ENCODE measurements around the gene GRIK4.

Gene GRIK4

GRCh38 chr11:120510406-120511115 is 987 bp upstream of the GRIK4 start:
- DNase-seq, result no peak

GRCh38 chr11:120511820-120512738 is 531 bp downstream of the GRIK4 start:
- DNase-seq, result no peak

DNA sequence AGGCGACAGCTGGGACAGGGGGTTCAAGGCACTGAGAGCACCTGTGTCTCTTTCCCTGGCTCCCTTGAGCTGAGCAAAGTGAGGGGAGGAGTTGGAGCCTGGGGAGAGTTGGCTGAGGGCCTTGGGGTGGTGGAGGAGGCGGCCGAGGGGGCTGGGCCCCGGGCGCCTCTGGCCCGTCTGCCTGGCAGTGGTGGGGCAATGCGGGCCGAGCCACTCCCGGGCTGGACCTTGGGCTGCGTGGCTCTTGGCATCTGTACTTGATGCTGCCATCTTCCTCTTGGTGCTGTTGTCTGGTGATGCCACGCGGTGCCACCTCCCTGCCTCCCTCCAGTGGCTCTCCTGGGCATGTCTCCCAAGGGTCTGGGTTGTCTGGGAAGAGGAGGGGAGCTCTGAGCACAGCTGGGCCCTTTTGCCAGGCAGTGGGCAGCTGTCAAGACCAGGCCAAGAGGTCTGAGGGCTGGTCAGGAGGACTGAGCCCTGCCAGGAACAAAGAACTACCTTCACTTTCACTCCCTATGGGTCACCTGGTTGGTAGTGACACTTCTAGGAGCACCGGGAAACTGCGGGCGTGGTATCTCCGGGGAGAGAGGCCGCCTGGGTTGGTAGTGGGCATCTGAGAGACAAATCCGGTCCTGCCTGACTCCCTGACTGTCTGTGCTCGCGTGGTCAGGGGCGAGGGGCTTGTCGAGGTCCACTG is 1.3 kb downstream of the GRIK4 start:
- DNase-seq, result peak; percentile 30

DNA sequence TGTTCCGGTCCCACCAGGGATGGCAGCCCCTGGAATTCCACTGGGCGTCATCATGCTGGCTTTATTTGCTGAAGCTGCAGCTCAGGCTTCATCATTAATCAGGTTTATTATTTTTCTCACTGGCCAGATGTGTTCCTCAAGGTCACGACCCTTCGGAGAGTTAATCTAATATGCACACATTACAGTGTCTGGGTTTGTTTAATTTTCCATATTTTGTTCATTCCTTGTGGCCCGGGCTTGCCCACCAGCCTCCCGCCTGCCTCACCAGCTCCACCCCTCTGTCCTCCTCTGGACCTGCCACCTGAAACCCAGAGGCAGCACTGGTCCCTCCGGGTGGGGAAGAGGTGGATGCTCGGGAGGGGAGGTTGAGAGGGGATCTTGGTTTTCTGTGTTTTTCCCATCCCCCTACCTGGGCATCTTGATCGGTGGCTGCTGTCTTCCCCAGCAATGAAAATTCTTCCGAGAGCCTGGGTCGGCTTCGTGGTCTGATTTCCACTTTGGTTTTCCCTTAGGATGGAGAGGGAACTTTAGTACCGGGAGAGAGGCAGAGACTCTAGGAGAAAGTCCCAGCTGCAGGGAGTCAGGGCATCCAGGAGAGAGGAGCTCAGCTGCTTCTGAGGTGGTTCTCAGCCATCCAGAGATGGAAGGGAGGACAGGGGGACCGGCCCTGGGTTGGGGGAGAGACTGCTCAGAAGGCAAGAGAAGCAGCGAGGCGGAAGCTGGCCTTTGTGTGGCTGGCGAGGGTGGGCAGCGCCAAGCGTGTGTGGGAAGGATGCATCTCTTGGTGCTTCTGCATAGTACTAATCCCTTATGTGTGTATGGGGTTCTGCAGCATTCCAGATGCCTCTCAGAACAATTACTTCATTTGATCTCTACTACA is 2.1 kb downstream of the GRIK4 start:
- DNase-seq, result no peak

DNA sequence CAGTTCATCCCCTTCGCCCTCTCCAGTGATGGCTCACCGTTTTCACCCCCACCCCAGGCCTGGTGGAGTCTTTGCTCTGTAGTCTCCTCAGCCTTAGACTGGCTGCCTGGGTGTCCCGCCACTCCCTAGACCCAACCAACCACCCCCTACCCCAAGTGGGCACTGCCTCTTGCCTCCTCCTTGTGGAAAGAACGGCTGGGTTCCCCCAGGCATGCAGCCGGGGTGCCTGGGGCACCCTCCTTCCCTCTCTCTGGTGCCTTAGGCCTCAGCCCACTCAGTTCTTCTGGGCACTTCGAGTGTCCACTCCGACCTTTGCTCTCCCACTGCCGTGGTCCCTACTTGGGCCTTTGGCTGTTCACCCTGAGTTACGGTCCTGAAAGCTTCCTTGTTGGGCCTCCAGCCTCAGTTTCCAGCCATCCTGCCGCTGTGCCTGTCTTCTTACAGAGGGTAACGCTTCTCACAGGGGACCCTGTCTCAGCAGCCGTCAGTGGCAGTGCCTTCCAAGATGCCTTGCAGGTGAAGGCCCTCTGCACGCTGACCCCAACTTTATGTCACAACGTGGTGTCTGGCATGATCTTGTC is 3.1 kb downstream of the GRIK4 start:
- DNase-seq, result no peak

GRCh38 chr11:120515186-120515723 is 3.7 kb downstream of the GRIK4 start:
- no peak for DNase-seq

GRCh38 chr11:120516461-120517389 is 5.2 kb downstream of the GRIK4 start:
- DNase-seq, result no peak

- no peak for DNase-seq
These were observed 5.8 kb downstream of the GRIK4 start for GRCh38 chr11:120517390-120517761.

GRCh38 chr11:120517801-120518291 is 6.3 kb downstream of the GRIK4 start:
- no peak for DNase-seq

DNA sequence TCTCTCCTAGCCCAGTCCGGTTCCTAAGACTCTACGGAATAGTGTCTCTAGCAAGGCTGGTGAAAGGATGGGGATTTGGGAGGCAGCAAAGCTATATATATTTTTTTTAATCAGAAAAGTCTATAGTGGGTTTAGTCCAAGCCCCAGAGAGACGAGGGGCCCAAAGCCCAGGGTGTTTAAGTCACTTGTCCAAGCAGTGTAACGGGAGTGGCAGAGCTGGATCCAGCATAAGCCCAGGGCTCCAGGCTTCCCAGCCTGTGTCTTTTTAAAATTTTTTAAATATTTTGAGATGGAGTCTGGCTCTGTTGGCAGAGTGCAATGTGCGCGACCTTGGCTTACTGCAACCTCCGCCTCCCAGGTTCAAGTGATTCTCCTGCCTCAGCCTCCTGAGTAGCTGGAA is 6.8 kb downstream of the GRIK4 start:
- DNase-seq, result no peak

DNA sequence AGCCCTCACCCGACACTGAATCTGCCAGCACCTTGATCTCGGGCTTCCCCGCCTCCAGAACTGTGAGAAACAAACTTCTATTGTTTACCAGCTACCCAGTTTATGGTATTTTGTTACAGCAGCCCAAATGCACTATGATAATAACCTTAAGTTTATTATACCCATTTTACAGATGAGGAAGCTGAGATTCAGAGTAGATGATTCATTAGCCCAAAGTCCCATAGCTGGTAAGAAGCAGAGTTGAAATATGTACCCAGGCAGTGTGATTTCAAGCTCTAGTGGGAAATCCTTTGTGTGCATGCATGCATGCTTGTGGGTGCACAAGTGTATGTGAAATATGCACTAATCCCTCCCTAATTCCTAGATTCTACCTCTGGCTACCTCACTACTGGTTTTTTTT is 7.9 kb downstream of the GRIK4 start:
- no peak for DNase-seq

GRCh38 chr11:120520091-120520822 is 8.7 kb downstream of the GRIK4 start:
- no peak for DNase-seq

DNA sequence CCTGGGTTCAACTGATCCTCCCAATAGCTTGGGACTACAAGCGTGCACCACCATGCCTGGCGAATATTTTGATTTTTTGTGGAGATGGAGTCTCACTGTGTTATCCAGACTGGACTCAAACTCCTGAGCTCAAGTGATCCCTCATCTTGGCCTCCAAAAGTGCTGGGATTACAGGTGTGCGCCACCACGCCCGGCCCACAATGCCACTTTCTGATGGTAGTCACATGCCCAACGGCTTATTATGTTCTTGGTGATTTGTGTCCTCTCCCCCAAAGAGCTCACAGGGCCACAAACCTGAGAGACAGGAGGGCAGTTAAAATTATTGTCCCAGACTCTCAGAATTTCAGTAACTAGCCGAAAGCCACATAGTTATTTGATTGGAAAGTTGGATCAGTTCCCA is 9.6 kb downstream of the GRIK4 start:
- DNase-seq, result no peak

GRCh38 chr11:120522021-120522420 is 10.5 kb downstream of the GRIK4 start:
- no peak for DNase-seq

DNA sequence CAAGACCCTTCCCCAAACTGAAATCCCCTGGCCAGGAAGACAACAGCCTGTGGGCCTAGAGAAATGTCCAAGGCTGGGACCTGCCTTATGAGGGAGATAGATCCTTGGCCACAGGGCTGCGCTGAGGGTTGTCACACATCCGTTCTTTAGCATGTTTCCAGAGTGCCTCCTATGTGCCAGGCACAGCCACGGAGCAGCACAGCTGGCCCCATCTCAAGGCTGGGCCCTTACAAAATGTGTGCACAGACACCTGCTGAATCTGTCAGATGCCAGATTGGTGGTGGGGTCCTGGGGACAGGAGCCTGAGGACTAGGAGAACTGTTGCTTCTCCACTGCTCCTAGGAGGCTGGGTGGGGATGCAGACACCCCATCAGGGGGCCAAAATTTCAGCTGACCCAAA is 11.2 kb downstream of the GRIK4 start:
- DNase-seq, result no peak

DNA sequence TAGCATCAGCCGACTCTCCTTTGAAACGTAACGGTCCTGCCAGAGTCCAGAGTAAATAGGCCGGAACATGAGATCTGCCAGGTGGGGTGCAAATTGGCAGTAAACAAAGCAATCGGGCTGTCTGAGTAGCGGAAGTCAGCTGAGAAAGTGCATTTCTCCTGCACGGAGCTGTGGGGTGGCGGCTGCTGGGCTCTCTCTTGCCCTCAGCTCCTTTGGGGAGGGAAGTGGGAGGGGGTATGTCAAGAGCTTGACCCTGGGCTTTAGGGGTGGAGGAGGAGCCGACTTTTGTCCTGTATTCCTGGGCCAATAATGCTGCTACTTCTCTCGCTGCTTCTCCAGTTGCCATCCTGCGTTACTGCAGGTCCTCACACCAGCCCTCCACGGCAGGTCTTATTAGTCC is 11.6 kb downstream of the GRIK4 start:
- DNase-seq, result no peak

GRCh38 chr11:120524536-120525085 is 13.1 kb downstream of the GRIK4 start:
- no peak for DNase-seq

DNA sequence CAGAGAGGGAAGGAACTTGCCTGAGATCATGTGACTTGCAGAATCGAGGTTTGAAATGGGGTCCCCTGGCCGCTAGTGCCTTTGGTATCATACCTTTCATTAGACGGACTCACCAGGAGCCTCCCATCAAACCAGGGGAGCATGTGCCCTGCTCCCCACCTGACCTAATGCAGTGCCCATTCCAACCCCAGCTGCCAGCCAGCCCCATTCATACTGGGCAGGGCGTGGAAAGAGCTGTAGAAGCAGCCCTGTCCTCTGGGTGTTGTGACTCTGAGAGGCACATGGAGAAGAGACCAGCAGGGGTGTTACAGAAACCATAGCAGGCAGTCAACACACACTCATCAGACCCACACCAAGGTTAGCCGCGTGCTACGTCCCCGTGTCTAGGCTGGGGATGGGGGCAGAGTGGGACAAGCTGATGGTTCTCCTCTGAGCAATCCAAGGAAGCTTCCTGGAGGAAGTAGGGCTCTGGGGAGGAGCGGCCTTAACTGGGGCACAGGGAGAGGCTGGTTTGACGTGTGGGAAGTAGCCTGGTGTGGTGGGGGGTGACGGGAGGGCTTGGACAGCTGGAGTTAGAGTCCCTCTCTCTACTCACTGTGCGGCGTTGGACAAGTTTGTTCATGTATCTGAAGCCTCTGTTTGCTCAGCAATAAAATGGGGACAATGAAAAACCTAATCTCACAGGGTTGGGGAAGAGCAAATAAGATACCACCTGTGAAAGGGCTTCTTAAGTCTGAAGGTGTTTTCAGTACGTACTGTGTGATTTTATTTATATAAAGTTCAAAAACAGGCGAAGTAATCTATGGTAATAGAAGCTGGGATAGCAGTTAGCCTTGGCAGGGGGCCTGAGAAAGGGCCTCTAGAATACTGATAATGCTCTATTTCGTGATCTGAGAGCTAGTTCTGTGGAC is 14.0 kb downstream of the GRIK4 start:
- DNase-seq, result no peak

Measured in hematopoietic multipotent progenitor cell treated with erythropoietin and hydrocortisone succinate and interleukin-3 and kit ligand, for 4 days (in vitro differentiated cells).